WTC11 (cell line): ENCODE measurements around the gene VTI1A. TPM values are rescaled to one million over a fixed set of nuclear protein-coding genes. Genes with fewer than 3 reads are reported as not detected.
A peak's percentile ranks its signal among the peaks of the same experiment; 100 is the strongest.

Experiments
- ATAC-seq: fragments of 200-7000 bp; cut with Tn5 transposase; 2 replicates; pipeline ENCODE4 v1.10.0; 2021; ENCODE audit warnings: mild to moderate bottlenecking, moderate library complexity
- CTCF ChIA-PET: fragments of 300-600 bp; sonication (Branson Sonifier 250); formaldehyde crosslinking; loops from one replicate; lab custom pipeline; 2021; ENCODE audit warnings: antibody characterized with exemption; lab: Charles Lee
- POLR2A ChIA-PET: fragments of 350-600 bp; sonication (Branson Sonifier 250); formaldehyde crosslinking; loops from one replicate; lab custom pipeline; 2021; ENCODE audit warnings: antibody characterized with exemption; lab: Charles Lee
- DNase-seq: peaks from one replicate; pipeline ENCODE4 v3.0.0; 2021; ENCODE audit warnings: low spot score
- H3K27ac Mint-ChIP-seq: 2 replicates; pipeline ENCODE4 v1.8.0; 2021; ENCODE audit warnings: mixed read lengths
- H3K27me3 Mint-ChIP-seq: 2 replicates; pipeline ENCODE4 v1.8.0; 2021; ENCODE audit warnings: low read depth, mild to moderate bottlenecking, moderate library complexity, mixed read lengths
- H3K36me3 Mint-ChIP-seq: 2 replicates; pipeline ENCODE4 v1.8.0; 2021; ENCODE audit warnings: mixed read lengths
- H3K4me1 Mint-ChIP-seq: 2 replicates; pipeline ENCODE4 v1.8.0; 2022; ENCODE audit warnings: mixed read lengths
- H3K4me3 Mint-ChIP-seq: 2 replicates; pipeline ENCODE4 v1.8.0; 2021; ENCODE audit warnings: mild to moderate bottlenecking, moderate library complexity, mixed read lengths
- H3K9me3 Mint-ChIP-seq: 2 replicates; pipeline ENCODE4 v1.8.0; 2021; ENCODE audit warnings: mixed read lengths
- ATF1 ChIP-seq: sonication (generic); formaldehyde crosslinking; IDR thresholded peaks from 2 replicates; pipeline ENCODE4 v1.8.1; 2023; ENCODE audit warnings: mild to moderate bottlenecking, moderate library complexity, missing genetic modification reagents
- ATF6 ChIP-seq: sonication (generic); formaldehyde crosslinking; IDR thresholded peaks from 2 replicates; pipeline ENCODE4 v1.8.1; 2023; ENCODE audit warnings: mild to moderate bottlenecking, missing genetic modification reagents
- CDX4 ChIP-seq: fragments of 250-450 bp; sonication (Bioruptor Pico); IDR thresholded peaks from 2 replicates; pipeline ENCODE4 v1.9.0; 2021; ENCODE audit warnings: moderate library complexity, mild to moderate bottlenecking, inconsistent platforms, borderline replicate concordance
- CTCF ChIP-seq: fragments of 200-600 bp; IDR thresholded peaks from 2 replicates; pipeline ENCODE4 v1.8.0; 2022; ENCODE audit warnings: antibody characterized with exemption
- ESRRA ChIP-seq: sonication (generic); formaldehyde crosslinking; IDR thresholded peaks from 2 replicates; pipeline ENCODE4 v1.8.1; 2022; ENCODE audit warnings: mild to moderate bottlenecking, missing genetic modification reagents, borderline replicate concordance
- GABPB1 ChIP-seq: sonication (generic); formaldehyde crosslinking; IDR thresholded peaks from 2 replicates; pipeline ENCODE4 v1.8.1; 2023; ENCODE audit warnings: mild to moderate bottlenecking, missing genetic modification reagents
- IRF1 ChIP-seq: sonication (generic); formaldehyde crosslinking; IDR thresholded peaks from 2 replicates; pipeline ENCODE4 v1.8.0; 2023; ENCODE audit warnings: missing genetic modification reagents
- MAX ChIP-seq: sonication (generic); formaldehyde crosslinking; IDR thresholded peaks from 2 replicates; pipeline ENCODE4 v1.8.0; 2022; ENCODE audit warnings: mild to moderate bottlenecking, missing genetic modification reagents
- PREB ChIP-seq: sonication (generic); formaldehyde crosslinking; IDR thresholded peaks from 2 replicates; pipeline ENCODE4 v1.8.1; 2022; ENCODE audit warnings: mild to moderate bottlenecking, missing genetic modification reagents, moderate library complexity, borderline replicate concordance
- RORB ChIP-seq: fragments of 250-450 bp; sonication (Bioruptor Pico); IDR thresholded peaks from 2 replicates; pipeline ENCODE4 v1.9.0; 2021; ENCODE audit warnings: mild to moderate bottlenecking
- SMAD4 ChIP-seq: sonication (generic); formaldehyde crosslinking; IDR thresholded peaks from 2 replicates; pipeline ENCODE4 v1.8.0; 2022; ENCODE audit warnings: mild to moderate bottlenecking, missing genetic modification reagents
- TEAD1 ChIP-seq: sonication (generic); formaldehyde crosslinking; IDR thresholded peaks from 2 replicates; pipeline ENCODE4 v1.8.0; 2022; ENCODE audit warnings: mild to moderate bottlenecking, missing genetic modification reagents
- TP53 ChIP-seq: sonication (generic); formaldehyde crosslinking; IDR thresholded peaks from 2 replicates; pipeline ENCODE4 v1.8.1; 2023; ENCODE audit warnings: mild to moderate bottlenecking, missing genetic modification reagents
- ZMAT4 ChIP-seq: fragments of 250-450 bp; sonication (Bioruptor Pico); IDR thresholded peaks from 2 replicates; pipeline ENCODE4 v1.9.0; 2021; ENCODE audit warnings: mild to moderate bottlenecking
- ZNF219 ChIP-seq: sonication (generic); formaldehyde crosslinking; IDR thresholded peaks from 2 replicates; pipeline ENCODE4 v1.8.0; 2023; ENCODE audit warnings: missing genetic modification reagents, mild to moderate bottlenecking, borderline replicate concordance
- ZNF423 ChIP-seq: fragments of 250-450 bp; sonication (Bioruptor Pico); IDR thresholded peaks from 2 replicates; pipeline ENCODE4 v2.1.2; 2022; ENCODE audit warnings: mild to moderate bottlenecking, moderate library complexity
- ZNF425 ChIP-seq: fragments of 250-450 bp; sonication (Bioruptor Pico); conservative IDR thresholded peaks from 2 replicates; pipeline ENCODE4 v1.9.0; 2021; ENCODE audit warnings: mild to moderate bottlenecking
- ZNF671 ChIP-seq: fragments of 250-450 bp; sonication (Bioruptor Pico); IDR thresholded peaks from 2 replicates; pipeline ENCODE4 v1.8.0; 2021; ENCODE audit warnings: mild to moderate bottlenecking
- total RNA-seq: library from RNA; stranded (reverse); gene quantifications from 3 replicates; pipeline ENCODE4 v1.2.3, GENCODE V29; 2021

Gene VTI1A
- total RNA-seq, 1 experiment from 2014 or later = 20.1 TPM

- H3K36me3 Mint-ChIP-seq = no peaks in the 10 kb centered on the region
- no peak overlapping the region for H3K4me3 Mint-ChIP-seq
- CTCF ChIA-PET = no interaction called here
- no peak for ATAC-seq
- no peak overlapping the region for H3K27ac Mint-ChIP-seq
- POLR2A ChIA-PET = no interaction called here
- H3K27me3 Mint-ChIP-seq = no peaks in the 10 kb centered on the region
- peak; percentile 56; the same call in 1 of the 2 replicates for TF ChIP-seq GABPB1 (CRISPR knock-in tag)
- no peak for TF ChIP-seq ZNF671 (CRISPR knock-in tag)
- TF ChIP-seq, all 79 proteins: peak for 1
- no peak for DNase-seq
- Mint-ChIP-seq H3K4me1 (peaks cover 47% of the 10 kb centered on the region), H3K9me3 (no peaks in the 10 kb centered on the region)
Measured at GRCh38 chr10:112562809-112563663, 116.0 kb downstream of the VTI1A start.

GRCh38 chr10:112564337-112564736 lies 117.3 kb downstream of the VTI1A start:
- Mint-ChIP-seq H3K27ac (peak overlapping the region; percentile 5; the same call in 1 of the 2 replicates), H3K9me3 (no peaks in the 10 kb centered on the region), H3K27me3 (no peaks in the 10 kb centered on the region)
- TF ChIP-seq MAX (CRISPR knock-in tag) (no peak), ZMAT4 (CRISPR knock-in tag) (no peak), IRF1 (CRISPR knock-in tag) (no peak), TP53 (no peak), ATF6 (CRISPR knock-in tag) (no peak)
- TF ChIP-seq, all 79 proteins: peak for 0
- DNase-seq = no peak
- CTCF ChIA-PET = interaction anchor here (0.7 to 1.3 kb wide), 3 partner anchors 248 to 692 kb away, joined by 3 read pairs; no protein-coding TSS in a partner anchor
- Mint-ChIP-seq H3K36me3 (no peaks in the 10 kb centered on the region), H3K4me1 (peaks cover 39% of the 10 kb centered on the region), H3K4me3 (no peak overlapping the region)
- ATAC-seq = no peak
- POLR2A ChIA-PET = no interaction called here

- DNase-seq (peak; percentile 28), ATAC-seq (peak; percentile 82)
- no peaks in the 10 kb centered on the region for H3K9me3 Mint-ChIP-seq
- no peaks in the 10 kb centered on the region for H3K27me3 Mint-ChIP-seq
- no peaks in the 10 kb centered on the region for H3K36me3 Mint-ChIP-seq
- no peak for TF ChIP-seq ZNF423 (CRISPR knock-in tag)
- TF ChIP-seq CTCF = peak; percentile 69
- POLR2A ChIA-PET = no interaction called here
- no peak overlapping the region for H3K4me3 Mint-ChIP-seq
- CTCF ChIA-PET = no interaction called here
- H3K4me1 Mint-ChIP-seq = peaks cover 28% of the 10 kb centered on the region
- H3K27ac Mint-ChIP-seq = no peak overlapping the region
Measured at GRCh38 chr10:112565434-112566053, 118.5 kb downstream of the VTI1A start.

- H3K27ac Mint-ChIP-seq = no peak overlapping the region
- ChIA-PET CTCF (no interaction called here), POLR2A (no interaction called here)
- no peaks in the 10 kb centered on the region for H3K27me3 Mint-ChIP-seq
- H3K36me3 Mint-ChIP-seq = peaks cover 12% of the 10 kb centered on the region
- ATAC-seq (no peak), DNase-seq (no peak)
- no peak overlapping the region for H3K4me3 Mint-ChIP-seq
- H3K9me3 Mint-ChIP-seq = peaks cover 14% of the 10 kb centered on the region
- H3K4me1 Mint-ChIP-seq = peaks cover 4% of the 10 kb centered on the region
- TF ChIP-seq SMAD4 (CRISPR knock-in tag) (no peak), CDX4 (CRISPR knock-in tag) (no peak), TEAD1 (CRISPR knock-in tag) (no peak), ZNF219 (CRISPR knock-in tag) (no peak), ESRRA (CRISPR knock-in tag) (no peak), ATF1 (CRISPR knock-in tag) (no peak), ZNF425 (CRISPR knock-in tag) (no peak), PREB (CRISPR knock-in tag) (no peak), RORB (no peak)
Measured at GRCh38 chr10:112570585-112570984, 123.6 kb downstream of the VTI1A start.
